Adrenal gland (tissue), 5 donors: ENCODE data around the gene OCLN.

Source experiments
- POLR2A ChIP-seq, 2 donors: fragments of 450-650 bp; IDR thresholded peaks; one replicate each; pipeline ENCODE4 v1.6.1; 2017; ENCODE audit warnings: antibody characterized with exemption in 2 of 2, mild to moderate bottlenecking in 2 of 2, moderate library complexity in 1 of 2
- TF ChIP-seq, protein P1 (sequence below), 6 experiments: fragments of 450-650 bp in 4 of 6; fragments of 200-600 bp in 2 of 6; sonication (generic) in 1 of 6; IDR thresholded peaks; 1 replicate in 5 of 6; 2 replicates in 1 of 6; pipeline versions ENCODE4 v1.5.1 to v1.8.0; 2016 to 2021; ENCODE audit warnings: antibody characterized with exemption in 6 of 6, mild to moderate bottlenecking in 2 of 6, moderate library complexity in 1 of 6
- donor health status: DM: no; HTN: no; CAD: no.

- TF ChIP-seq, protein P1, sequence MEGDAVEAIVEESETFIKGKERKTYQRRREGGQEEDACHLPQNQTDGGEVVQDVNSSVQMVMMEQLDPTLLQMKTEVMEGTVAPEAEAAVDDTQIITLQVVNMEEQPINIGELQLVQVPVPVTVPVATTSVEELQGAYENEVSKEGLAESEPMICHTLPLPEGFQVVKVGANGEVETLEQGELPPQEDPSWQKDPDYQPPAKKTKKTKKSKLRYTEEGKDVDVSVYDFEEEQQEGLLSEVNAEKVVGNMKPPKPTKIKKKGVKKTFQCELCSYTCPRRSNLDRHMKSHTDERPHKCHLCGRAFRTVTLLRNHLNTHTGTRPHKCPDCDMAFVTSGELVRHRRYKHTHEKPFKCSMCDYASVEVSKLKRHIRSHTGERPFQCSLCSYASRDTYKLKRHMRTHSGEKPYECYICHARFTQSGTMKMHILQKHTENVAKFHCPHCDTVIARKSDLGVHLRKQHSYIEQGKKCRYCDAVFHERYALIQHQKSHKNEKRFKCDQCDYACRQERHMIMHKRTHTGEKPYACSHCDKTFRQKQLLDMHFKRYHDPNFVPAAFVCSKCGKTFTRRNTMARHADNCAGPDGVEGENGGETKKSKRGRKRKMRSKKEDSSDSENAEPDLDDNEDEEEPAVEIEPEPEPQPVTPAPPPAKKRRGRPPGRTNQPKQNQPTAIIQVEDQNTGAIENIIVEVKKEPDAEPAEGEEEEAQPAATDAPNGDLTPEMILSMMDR (IDR thresholded peaks at IDR 0.05) = no peak
- TF ChIP-seq POLR2A (IDR thresholded peaks at IDR 0.05) = no peak
Observed at GRCh38 chr5:69509212-69509611, 16.6 kb downstream of the OCLN start.
